Spleen (tissue), 7 donors: ENCODE data around the gene NOPCHAP1.

ENCODE experiments used
- POLR2A ChIP-seq, 3 donors: fragments of 450-650 bp; IDR thresholded peaks; one replicate each; pipeline ENCODE4 v1.5.1; 2017; ENCODE audit warnings: antibody characterized with exemption in 3 of 3, mild to moderate bottlenecking in 1 of 3
- POLR2AphosphoS5 ChIP-seq, 3 donors: sonication (generic); formaldehyde crosslinking; IDR thresholded peaks; one replicate each; pipeline ENCODE4 v1.5.1; 2017; ENCODE audit warnings: antibody characterized with exemption in 3 of 3
- TF ChIP-seq, protein P1 (sequence below), 11 experiments: fragments of 200-600 bp in 7 of 11; fragments of 450-650 bp in 4 of 11; sonication (generic) in 4 of 11; IDR thresholded peaks in 8 of 11; conservative IDR thresholded peaks in 3 of 11; 1 replicate in 7 of 11; 2 replicates in 4 of 11; pipeline versions ENCODE4 v1.4.0 to v1.8.0; 2016 to 2021; ENCODE audit warnings: antibody characterized with exemption in 11 of 11, inconsistent platforms in 4 of 11, mild to moderate bottlenecking in 1 of 11
- donor health status: DM: no; HTN: no; CAD: no; lungs with moderate emphysema.
- donor health status: DM: no; HTN: no; CAD: no.
- donor health status: DM: no; HTN: no; CAD: no.

DNA sequence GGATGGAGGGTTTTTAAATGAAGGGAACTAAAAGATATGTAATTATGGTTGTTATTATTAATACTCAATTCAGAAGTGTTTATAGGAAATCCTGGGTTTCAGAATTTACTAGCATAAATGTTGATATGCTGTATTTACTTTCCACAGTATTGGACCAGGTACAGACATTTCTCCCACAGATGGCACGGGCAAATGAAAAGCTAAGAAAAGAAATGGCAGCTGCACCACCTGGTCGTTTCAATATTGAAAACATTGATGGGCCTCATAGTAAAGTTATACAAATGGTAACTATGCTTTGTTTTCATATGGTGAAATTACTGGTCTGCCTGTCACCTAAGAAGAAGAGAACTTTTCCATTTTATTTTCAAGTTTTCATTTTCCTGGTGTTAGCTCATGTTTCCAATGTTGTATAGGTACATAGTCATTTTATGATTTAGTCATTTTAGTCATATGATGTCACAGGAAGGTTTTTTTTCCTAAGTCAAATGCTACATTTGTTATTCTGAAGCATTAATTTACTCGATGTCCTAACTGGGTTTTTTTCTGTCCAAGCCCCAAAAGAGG is 5.5 kb downstream of the NOPCHAP1 start:
- TF ChIP-seq, protein P1, sequence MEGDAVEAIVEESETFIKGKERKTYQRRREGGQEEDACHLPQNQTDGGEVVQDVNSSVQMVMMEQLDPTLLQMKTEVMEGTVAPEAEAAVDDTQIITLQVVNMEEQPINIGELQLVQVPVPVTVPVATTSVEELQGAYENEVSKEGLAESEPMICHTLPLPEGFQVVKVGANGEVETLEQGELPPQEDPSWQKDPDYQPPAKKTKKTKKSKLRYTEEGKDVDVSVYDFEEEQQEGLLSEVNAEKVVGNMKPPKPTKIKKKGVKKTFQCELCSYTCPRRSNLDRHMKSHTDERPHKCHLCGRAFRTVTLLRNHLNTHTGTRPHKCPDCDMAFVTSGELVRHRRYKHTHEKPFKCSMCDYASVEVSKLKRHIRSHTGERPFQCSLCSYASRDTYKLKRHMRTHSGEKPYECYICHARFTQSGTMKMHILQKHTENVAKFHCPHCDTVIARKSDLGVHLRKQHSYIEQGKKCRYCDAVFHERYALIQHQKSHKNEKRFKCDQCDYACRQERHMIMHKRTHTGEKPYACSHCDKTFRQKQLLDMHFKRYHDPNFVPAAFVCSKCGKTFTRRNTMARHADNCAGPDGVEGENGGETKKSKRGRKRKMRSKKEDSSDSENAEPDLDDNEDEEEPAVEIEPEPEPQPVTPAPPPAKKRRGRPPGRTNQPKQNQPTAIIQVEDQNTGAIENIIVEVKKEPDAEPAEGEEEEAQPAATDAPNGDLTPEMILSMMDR (IDR thresholded peaks at IDR 0.05 in 8 of 11, conservative IDR thresholded peaks at IDR 0.05 in 3 of 11), result no peak
- TF ChIP-seq POLR2A (IDR thresholded peaks at IDR 0.05) (no peak), POLR2AphosphoS5 (IDR thresholded peaks at IDR 0.05) (no peak)
